ENCODE measurements around the gene MBD6. TPM values are rescaled to one million over a fixed set of nuclear protein-coding genes. Genes with fewer than 3 reads are reported as not detected.
"Not testable (repeated sequence)": the region's sequence is repeated elsewhere in the genome, so short reads cannot be mapped to it uniquely, and the experiment has no call there.

MBD6 gene
- total RNA-seq, 2 experiments from 2014 or later, result 23.9 to 110 TPM

GRCh38 chr12:57498571-57498970 lies 24.1 kb upstream of the MBD6 start:
- Histone ChIP-seq H3K4me3 (ENCODE audit: low read depth, low read length, poor library complexity, severe bottlenecking) (no peak overlapping the region), H3K79me2 (ENCODE audit: insufficient read depth, low read depth, low read length) (no peaks in the 10 kb centered on the region), H3K4me2 (ENCODE audit: low read length) (no peak overlapping the region), H3K4me1 (ENCODE audit: insufficient read depth, low read length, poor library complexity, severe bottlenecking) (no peaks in the 10 kb centered on the region), H3K9me3 (ENCODE audit: low read length) (no peaks in the 10 kb centered on the region), H2AFZ (ENCODE audit: low read length) (no peak overlapping the region), H3K36me3 (ENCODE audit: insufficient read depth, low read length) (peaks cover 86% of the 10 kb centered on the region), H4K20me1 (ENCODE audit: insufficient read depth, low read length) (no peaks in the 10 kb centered on the region), H3K27ac (ENCODE audit: low read depth, low read length, poor library complexity, severe bottlenecking) (no peak overlapping the region), H3K9me2 (ENCODE audit: insufficient read depth, low read length) (no peaks in the 10 kb centered on the region)
- BruUV-seq (replicated peaks), result no TSS peak
- intact Hi-C loops (cut with micrococcal nuclease; ENCODE audit: unreplicated experiment), result no loop called here
- no peak for DNase-seq (ENCODE audit: low spot score)
- ChIA-PET POLR2A (no interaction called here), CTCF (ENCODE audit: unreplicated experiment) (no interaction called here)
- no peak for TF ChIP-seq CTCF (conservative IDR thresholded peaks at IDR 0.05; ENCODE audit: low read length)

GRCh38 chr12:57500213-57500612 lies 22.4 kb upstream of the MBD6 start:
- no peaks in the 10 kb centered on the region for H3K9me3 ChIP-seq (ENCODE audit: low read length)
- ChIA-PET CTCF (ENCODE audit: unreplicated experiment) (no interaction called here), POLR2A (interaction anchor here (1.4 kb wide), 1 partner anchor 12 kb away, joined by 3 read pairs; no protein-coding TSS in a partner anchor)
- DNase-seq (ENCODE audit: low spot score), result no peak
- TF ChIP-seq CTCF (conservative IDR thresholded peaks at IDR 0.05; ENCODE audit: low read length) (no peak), EZH2phosphoT487 (IDR thresholded peaks at IDR 0.05; ENCODE audit: borderline replicate concordance, low read depth, low read length) (no peak)
- no TSS peak for BruUV-seq (replicated peaks)
- intact Hi-C loops (cut with micrococcal nuclease; ENCODE audit: unreplicated experiment), result no loop called here
- no peak overlapping the region for H3K4me3 ChIP-seq (ENCODE audit: low read depth, low read length, poor library complexity, severe bottlenecking)
- no peaks in the 10 kb centered on the region for H4K20me1 ChIP-seq (ENCODE audit: insufficient read depth, low read length)
- no peak overlapping the region for H3K27ac ChIP-seq (ENCODE audit: low read depth, low read length, poor library complexity, severe bottlenecking)
- H2AFZ ChIP-seq (ENCODE audit: low read length), result no peak overlapping the region
- no peak overlapping the region for H3K4me2 ChIP-seq (ENCODE audit: low read length)
- peaks cover 93% of the 10 kb centered on the region for H3K36me3 ChIP-seq (ENCODE audit: insufficient read depth, low read length)
- H3K4me1 ChIP-seq (ENCODE audit: insufficient read depth, low read length, poor library complexity, severe bottlenecking), result no peaks in the 10 kb centered on the region
- H3K79me2 ChIP-seq (ENCODE audit: insufficient read depth, low read depth, low read length), result no peaks in the 10 kb centered on the region
- no peaks in the 10 kb centered on the region for H3K9me2 ChIP-seq (ENCODE audit: insufficient read depth, low read length)

GRCh38 chr12:57502311-57502969 lies 20.2 kb upstream of the MBD6 start:
- DNase-seq (ENCODE audit: low spot score); H3K9me3 ChIP-seq (ENCODE audit: low read length); H3K4me3 ChIP-seq (ENCODE audit: low read depth, low read length, poor library complexity, severe bottlenecking); H3K4me1 ChIP-seq (ENCODE audit: insufficient read depth, low read length, poor library complexity, severe bottlenecking); H3K9me2 ChIP-seq (ENCODE audit: insufficient read depth, low read length); H3K4me2 ChIP-seq (ENCODE audit: low read length); H4K20me1 ChIP-seq (ENCODE audit: insufficient read depth, low read length); H2AFZ ChIP-seq (ENCODE audit: low read length); H3K27ac ChIP-seq (ENCODE audit: low read depth, low read length, poor library complexity, severe bottlenecking); BruUV-seq (replicated peaks); CTCF ChIA-PET (ENCODE audit: unreplicated experiment); intact Hi-C loops (cut with micrococcal nuclease; ENCODE audit: unreplicated experiment); H3K79me2 ChIP-seq (ENCODE audit: insufficient read depth, low read depth, low read length): not testable (repeated sequence)
- POLR2A ChIA-PET, result interaction anchor here (0.6 to 1.1 kb wide), 3 partner anchors 11 to 15 kb away, joined by 3 to 5 read pairs (median 3); no protein-coding TSS in a partner anchor
- peaks cover 88% of the 10 kb centered on the region for H3K36me3 ChIP-seq (ENCODE audit: insufficient read depth, low read length)

GRCh38 chr12:57506541-57506940 lies 16.1 kb upstream of the MBD6 start:
- H4K20me1 ChIP-seq (ENCODE audit: insufficient read depth, low read length); H3K4me2 ChIP-seq (ENCODE audit: low read length); DNase-seq (ENCODE audit: low spot score); H2AFZ ChIP-seq (ENCODE audit: low read length); H3K79me2 ChIP-seq (ENCODE audit: insufficient read depth, low read depth, low read length); H3K9me3 ChIP-seq (ENCODE audit: low read length); H3K4me1 ChIP-seq (ENCODE audit: insufficient read depth, low read length, poor library complexity, severe bottlenecking); BruUV-seq (replicated peaks); CTCF ChIA-PET (ENCODE audit: unreplicated experiment); H3K4me3 ChIP-seq (ENCODE audit: low read depth, low read length, poor library complexity, severe bottlenecking); intact Hi-C loops (cut with micrococcal nuclease; ENCODE audit: unreplicated experiment); H3K27ac ChIP-seq (ENCODE audit: low read depth, low read length, poor library complexity, severe bottlenecking); H3K9me2 ChIP-seq (ENCODE audit: insufficient read depth, low read length): not testable (repeated sequence)
- POLR2A ChIA-PET, result interaction anchor here (0.7 to 0.8 kb wide), 2 partner anchors 10 to 352 kb away, joined by 3 read pairs; no protein-coding TSS in a partner anchor
- peaks cover 83% of the 10 kb centered on the region for H3K36me3 ChIP-seq (ENCODE audit: insufficient read depth, low read length)

- BruUV-seq (replicated peaks); H3K4me1 ChIP-seq (ENCODE audit: insufficient read depth, low read length, poor library complexity, severe bottlenecking); POLR2A ChIA-PET; H3K27ac ChIP-seq (ENCODE audit: low read depth, low read length, poor library complexity, severe bottlenecking); H4K20me1 ChIP-seq (ENCODE audit: insufficient read depth, low read length); H3K4me3 ChIP-seq (ENCODE audit: low read depth, low read length, poor library complexity, severe bottlenecking); H2AFZ ChIP-seq (ENCODE audit: low read length); CTCF ChIA-PET (ENCODE audit: unreplicated experiment); H3K9me3 ChIP-seq (ENCODE audit: low read length); H3K79me2 ChIP-seq (ENCODE audit: insufficient read depth, low read depth, low read length); H3K4me2 ChIP-seq (ENCODE audit: low read length); DNase-seq (ENCODE audit: low spot score); intact Hi-C loops (cut with micrococcal nuclease; ENCODE audit: unreplicated experiment); H3K9me2 ChIP-seq (ENCODE audit: insufficient read depth, low read length): not testable (repeated sequence)
- H3K36me3 ChIP-seq (ENCODE audit: insufficient read depth, low read length), result peaks cover 83% of the 10 kb centered on the region
Measured at GRCh38 chr12:57507796-57508195, 14.8 kb upstream of the MBD6 start.

Measured in OCI-LY7 (cell line).